Measurements from ENCODE around the gene LMNTD1. TPM values are rescaled to one million over a fixed set of nuclear protein-coding genes. Genes with fewer than 3 reads are reported as not detected.

LMNTD1 gene
- total RNA-seq, 1 experiment from 2014 or later = 2.8 TPM

DNA sequence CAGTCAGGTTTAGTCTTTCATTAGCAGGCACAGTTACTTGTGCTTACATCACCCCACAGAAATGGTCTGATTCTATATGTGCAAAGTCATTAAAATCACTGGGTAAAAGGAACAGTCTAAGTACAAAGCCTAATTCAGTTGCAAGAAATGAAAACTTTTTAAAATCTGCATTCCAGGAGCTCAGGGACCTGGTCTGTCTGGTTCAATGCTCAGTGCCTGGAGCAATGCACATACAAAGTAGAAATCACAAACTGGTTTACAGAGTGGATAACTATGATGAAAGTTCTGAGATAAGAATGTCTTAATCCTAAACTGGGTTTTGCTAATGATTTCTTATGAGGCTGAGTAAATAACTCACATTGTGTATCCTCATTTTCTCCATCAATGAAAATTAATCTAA is 28.7 kb downstream of the LMNTD1 start:
- H3K36me3 ChIP-seq (replicated peaks; ENCODE audit: control insufficient read depth, insufficient read depth, low read length) = no peaks in the 10 kb centered on the region
- no peak overlapping the region for H3K4me3 ChIP-seq (ENCODE audit: insufficient read depth, low read depth, low read length)
- DNase-seq = no peak
- H3K27me3 ChIP-seq (ENCODE audit: control insufficient read depth, insufficient read depth, low read length) = no peaks in the 10 kb centered on the region

DNA sequence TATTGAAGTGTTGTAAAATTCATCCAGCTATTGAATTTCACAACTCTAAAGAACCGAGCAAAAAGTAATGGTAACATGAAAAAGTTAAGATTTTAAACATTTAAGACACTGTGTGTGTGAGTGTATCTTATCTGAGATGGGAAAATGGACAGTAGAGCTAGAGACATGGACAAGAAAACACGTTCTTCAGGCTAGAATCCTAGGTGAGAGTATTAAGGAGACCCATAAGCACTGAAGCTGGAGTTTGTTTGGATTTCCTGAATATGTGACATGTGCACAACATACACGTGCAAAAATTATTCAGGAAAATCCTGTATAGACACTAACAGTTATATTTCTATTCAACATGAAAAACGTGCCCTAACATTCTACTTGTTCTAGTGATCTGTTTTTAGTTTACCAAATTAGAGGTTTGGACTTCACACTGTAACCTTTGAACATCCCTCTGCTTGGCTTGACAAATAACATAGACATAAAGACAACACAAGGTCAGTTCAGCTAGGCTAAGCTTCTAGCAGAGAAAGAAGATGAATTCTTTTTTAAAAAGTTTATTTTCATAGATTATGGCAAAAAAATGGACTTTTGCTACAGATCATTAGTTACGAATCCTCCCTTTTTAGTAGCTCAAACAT is 31.3 kb downstream of the LMNTD1 start:
- DNase-seq = no peak
- H3K27me3 ChIP-seq (ENCODE audit: control insufficient read depth, insufficient read depth, low read length) = no peaks in the 10 kb centered on the region
- no peak overlapping the region for H3K4me3 ChIP-seq (ENCODE audit: insufficient read depth, low read depth, low read length)
- H3K36me3 ChIP-seq (replicated peaks; ENCODE audit: control insufficient read depth, insufficient read depth, low read length) = no peaks in the 10 kb centered on the region

GRCh38 chr12:25518512-25518911 is 34.6 kb downstream of the LMNTD1 start:
- Histone ChIP-seq H3K27me3 (ENCODE audit: control insufficient read depth, insufficient read depth, low read length) (no peaks in the 10 kb centered on the region), H3K4me3 (ENCODE audit: insufficient read depth, low read depth, low read length) (no peak overlapping the region), H3K36me3 (replicated peaks; ENCODE audit: control insufficient read depth, insufficient read depth, low read length) (no peaks in the 10 kb centered on the region)
- DNase-seq = no peak

- no peak overlapping the region for H3K4me3 ChIP-seq (ENCODE audit: insufficient read depth, low read depth, low read length)
- no peaks in the 10 kb centered on the region for H3K36me3 ChIP-seq (replicated peaks; ENCODE audit: control insufficient read depth, insufficient read depth, low read length)
- DNase-seq = no peak
- no peaks in the 10 kb centered on the region for H3K27me3 ChIP-seq (ENCODE audit: control insufficient read depth, insufficient read depth, low read length)
Measured at GRCh38 chr12:25504744-25505143, 48.3 kb downstream of the LMNTD1 start.

DNA sequence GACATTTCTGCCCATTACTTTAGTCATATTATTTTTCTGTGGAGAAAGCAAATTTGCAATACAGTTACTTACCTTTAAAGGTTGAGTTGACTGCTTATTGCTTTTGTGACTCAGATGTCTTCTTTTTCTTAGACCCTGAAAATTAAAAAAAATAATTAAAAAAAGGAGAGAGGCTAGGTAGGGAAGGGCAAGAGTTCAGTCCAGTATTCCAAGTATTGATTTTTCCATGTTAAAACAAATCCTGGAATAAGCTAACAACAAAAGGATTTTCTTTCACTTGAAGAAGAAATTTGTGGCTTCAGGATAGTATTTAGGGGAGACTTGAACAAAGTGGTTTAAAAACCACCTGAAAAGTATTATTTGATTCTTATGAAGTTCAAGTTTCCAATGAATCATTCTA is 49.4 kb downstream of the LMNTD1 start:
- Histone ChIP-seq H3K27me3 (ENCODE audit: control insufficient read depth, insufficient read depth, low read length) (no peaks in the 10 kb centered on the region), H3K4me3 (ENCODE audit: insufficient read depth, low read depth, low read length) (no peak overlapping the region), H3K36me3 (replicated peaks; ENCODE audit: control insufficient read depth, insufficient read depth, low read length) (no peaks in the 10 kb centered on the region)
- DNase-seq = no peak

DNA sequence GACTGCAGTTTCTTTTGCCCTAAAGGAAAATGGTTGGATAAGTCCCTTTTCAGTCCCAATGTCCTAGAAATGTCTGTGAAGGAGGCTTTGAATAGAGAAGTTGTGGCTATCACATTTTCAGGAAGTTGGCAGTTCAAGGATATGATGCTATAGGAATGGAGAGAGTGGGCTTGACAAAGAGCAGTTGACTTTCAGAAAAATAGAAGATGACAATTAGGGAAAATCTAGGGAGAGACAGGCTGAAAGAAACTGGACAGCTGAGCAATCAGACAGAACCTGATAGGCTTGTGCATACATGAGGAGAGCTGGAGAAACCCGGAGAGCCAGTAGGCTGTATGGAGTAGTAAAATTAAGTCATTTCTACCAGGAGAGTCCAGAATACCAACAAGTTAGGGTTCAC is 50.5 kb downstream of the LMNTD1 start:
- DNase-seq = no peak
- Histone ChIP-seq H3K4me3 (ENCODE audit: insufficient read depth, low read depth, low read length) (no peak overlapping the region), H3K27me3 (ENCODE audit: control insufficient read depth, insufficient read depth, low read length) (no peaks in the 10 kb centered on the region), H3K36me3 (replicated peaks; ENCODE audit: control insufficient read depth, insufficient read depth, low read length) (no peaks in the 10 kb centered on the region)

DNA sequence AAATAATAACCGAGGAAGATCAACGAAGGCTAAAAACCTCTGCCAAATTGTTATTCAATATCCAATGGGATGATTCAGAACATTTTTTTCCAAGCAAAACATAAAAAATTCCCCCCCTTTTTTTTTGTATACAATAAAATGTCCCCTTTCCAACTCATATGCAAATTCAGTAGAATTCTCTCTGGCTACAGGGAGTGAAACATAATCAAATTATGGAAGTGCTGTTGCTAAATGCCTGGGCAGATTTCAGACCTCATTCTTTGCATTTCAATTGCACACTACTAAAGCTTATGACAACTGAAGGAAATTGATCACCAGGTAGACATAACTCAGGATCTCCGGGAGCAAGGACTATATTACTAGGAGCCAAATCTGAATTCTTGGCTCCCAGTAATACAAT is 51.0 kb downstream of the LMNTD1 start:
- DNase-seq = no peak
- H3K27me3 ChIP-seq (ENCODE audit: control insufficient read depth, insufficient read depth, low read length) = no peaks in the 10 kb centered on the region
- H3K4me3 ChIP-seq (ENCODE audit: insufficient read depth, low read depth, low read length) = no peak overlapping the region
- H3K36me3 ChIP-seq (replicated peaks; ENCODE audit: control insufficient read depth, insufficient read depth, low read length) = no peaks in the 10 kb centered on the region

- Histone ChIP-seq H3K4me3 (ENCODE audit: insufficient read depth, low read depth, low read length) (no peak overlapping the region), H3K36me3 (replicated peaks; ENCODE audit: control insufficient read depth, insufficient read depth, low read length) (no peaks in the 10 kb centered on the region), H3K27me3 (ENCODE audit: control insufficient read depth, insufficient read depth, low read length) (no peaks in the 10 kb centered on the region)
- no peak for DNase-seq
Measured at GRCh38 chr12:25501549-25501948, 51.5 kb downstream of the LMNTD1 start.

DNA sequence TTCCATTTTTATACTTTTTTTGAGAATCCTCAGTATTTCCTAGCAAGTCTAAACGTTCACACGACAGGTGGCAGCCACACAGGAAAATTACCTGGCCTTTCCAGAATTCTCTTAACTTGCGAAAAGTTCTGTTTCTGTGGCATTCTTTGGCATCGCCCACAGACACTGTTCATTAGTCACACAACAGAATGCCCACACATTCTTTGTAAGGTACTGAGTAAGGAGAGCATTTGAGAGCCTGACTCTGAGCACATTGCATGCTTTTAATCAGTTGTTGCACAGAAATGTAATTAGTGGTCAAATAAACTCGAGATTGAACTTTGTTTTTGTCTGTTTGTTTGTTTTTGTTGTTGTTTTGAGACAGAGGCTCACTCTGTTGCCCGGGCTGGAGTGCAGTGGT is 52.4 kb downstream of the LMNTD1 start:
- Histone ChIP-seq H3K36me3 (replicated peaks; ENCODE audit: control insufficient read depth, insufficient read depth, low read length) (no peaks in the 10 kb centered on the region), H3K4me3 (ENCODE audit: insufficient read depth, low read depth, low read length) (no peak overlapping the region), H3K27me3 (ENCODE audit: control insufficient read depth, insufficient read depth, low read length) (no peaks in the 10 kb centered on the region)
- no peak for DNase-seq

GRCh38 chr12:25497021-25497420 is 56.1 kb downstream of the LMNTD1 start:
- Histone ChIP-seq H3K36me3 (replicated peaks; ENCODE audit: control insufficient read depth, insufficient read depth, low read length) (no peaks in the 10 kb centered on the region), H3K27me3 (ENCODE audit: control insufficient read depth, insufficient read depth, low read length) (peaks cover 7% of the 10 kb centered on the region; the same call in 1 of the 2 replicates), H3K4me3 (ENCODE audit: insufficient read depth, low read depth, low read length) (no peak overlapping the region)
- DNase-seq = no peak

DNA sequence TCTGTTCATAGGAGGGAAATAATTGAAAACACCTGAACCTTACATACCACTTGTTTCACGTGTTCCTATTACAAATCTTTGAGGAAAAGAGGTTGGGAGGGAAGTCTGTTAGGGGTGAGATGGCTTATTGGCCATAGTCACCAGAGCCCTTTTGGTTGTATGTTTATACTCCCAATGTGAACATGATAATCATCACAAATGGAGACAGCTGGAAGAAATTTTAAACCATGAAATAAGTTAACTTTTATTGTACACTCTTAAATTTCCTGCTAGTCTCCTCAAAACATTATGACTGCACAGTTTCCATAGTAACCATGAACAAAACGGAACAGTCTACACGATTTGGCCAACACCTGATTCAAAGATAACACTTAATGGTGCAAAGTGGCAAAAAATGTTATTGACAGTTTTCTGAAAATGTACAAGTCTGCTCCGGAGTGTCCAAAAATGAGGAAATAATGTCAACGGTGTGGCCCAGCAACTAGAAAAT is 56.9 kb downstream of the LMNTD1 start:
- no peak overlapping the region for H3K4me3 ChIP-seq (ENCODE audit: insufficient read depth, low read depth, low read length)
- H3K36me3 ChIP-seq (replicated peaks; ENCODE audit: control insufficient read depth, insufficient read depth, low read length) = no peaks in the 10 kb centered on the region
- H3K27me3 ChIP-seq (ENCODE audit: control insufficient read depth, insufficient read depth, low read length) = peaks cover 7% of the 10 kb centered on the region; the same call in 1 of the 2 replicates
- no peak for DNase-seq

DNA sequence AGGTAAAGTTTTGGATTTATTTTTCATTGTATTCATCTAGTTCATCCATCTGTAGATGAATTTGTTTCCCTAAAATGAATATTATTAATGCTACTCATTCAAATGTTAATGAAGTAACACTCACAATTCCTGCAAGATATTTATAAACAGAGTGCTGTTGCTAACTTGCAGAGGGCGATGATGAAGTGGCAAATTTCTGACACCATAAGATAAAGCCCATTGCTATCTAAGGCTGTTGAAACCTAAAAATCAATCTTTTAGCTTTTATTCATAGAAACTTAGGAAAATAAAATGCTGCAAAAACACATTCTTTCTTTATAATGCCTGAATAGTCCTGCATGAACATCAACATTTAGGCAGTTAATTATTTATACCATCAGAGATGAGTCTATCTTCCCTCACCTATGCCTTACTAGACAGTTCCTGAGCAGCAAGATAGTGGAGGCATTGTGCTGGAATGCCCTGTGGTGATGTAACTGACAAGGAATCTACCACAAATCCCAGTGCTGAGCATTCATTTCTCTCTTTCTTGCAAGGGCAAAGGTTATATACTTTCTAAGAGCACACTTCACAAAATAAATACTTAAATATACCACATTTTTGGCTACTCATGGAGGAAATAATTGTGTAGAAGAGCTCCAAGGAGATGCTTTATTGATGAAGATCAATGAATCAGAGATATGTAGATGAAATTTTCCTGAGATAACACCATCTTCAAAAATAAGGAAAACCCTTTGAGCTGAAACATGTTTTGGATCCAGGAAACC is 57.6 kb downstream of the LMNTD1 start:
- DNase-seq = no peak
- Histone ChIP-seq H3K27me3 (ENCODE audit: control insufficient read depth, insufficient read depth, low read length) (peaks cover 7% of the 10 kb centered on the region; the same call in 1 of the 2 replicates), H3K4me3 (ENCODE audit: insufficient read depth, low read depth, low read length) (no peak overlapping the region), H3K36me3 (replicated peaks; ENCODE audit: control insufficient read depth, insufficient read depth, low read length) (no peaks in the 10 kb centered on the region)

GRCh38 chr12:25494926-25495325 is 58.2 kb downstream of the LMNTD1 start:
- no peak for DNase-seq
- Histone ChIP-seq H3K36me3 (replicated peaks; ENCODE audit: control insufficient read depth, insufficient read depth, low read length) (no peaks in the 10 kb centered on the region), H3K4me3 (ENCODE audit: insufficient read depth, low read depth, low read length) (no peak overlapping the region), H3K27me3 (ENCODE audit: control insufficient read depth, insufficient read depth, low read length) (peaks cover 7% of the 10 kb centered on the region; the same call in 1 of the 2 replicates)

- Histone ChIP-seq H3K4me3 (ENCODE audit: insufficient read depth, low read depth, low read length) (no peak overlapping the region), H3K27me3 (ENCODE audit: control insufficient read depth, insufficient read depth, low read length) (peaks cover 7% of the 10 kb centered on the region; the same call in 1 of the 2 replicates)
- DNase-seq = no peak
Measured at GRCh38 chr12:25493682-25494081, 59.4 kb downstream of the LMNTD1 start.

More at GRCh38 chr12:25493682-25494081, 59.4 kb downstream of the LMNTD1 start:
- no peaks in the 10 kb centered on the region for H3K36me3 ChIP-seq (replicated peaks; ENCODE audit: control insufficient read depth, insufficient read depth, low read length)
